Stimulated activated CD4-positive, alpha-beta T cell treated with anti-CD3 and anti-CD28 coated beads, Interleukin-12 subunit alpha, Interleukin-12 subunit beta, amount 100 ng/mL, for 24 hours (primary cell): ENCODE results near the gene POLE2.
"Not testable (repeated sequence)": the region's sequence is repeated elsewhere in the genome, so short reads cannot be mapped to it uniquely, and the experiment has no call there.

Source experiments
- DNase-seq, 2 experiments: peaks; one replicate each; pipeline ENCODE4 v3.0.0-alpha.2; 2020; ENCODE audit warnings: low read depth in 2 of 2

POLE2 gene

GRCh38 chr14:49619273-49619672 lies 68.7 kb downstream of the POLE2 start:
- not testable (repeated sequence) for DNase-seq

GRCh38 chr14:49617852-49618519 lies 70.0 kb downstream of the POLE2 start:
- no peak for DNase-seq

- no peak for DNase-seq
These were observed 72.2 kb downstream of the POLE2 start for GRCh38 chr14:49615776-49616175.

GRCh38 chr14:49614196-49614595 lies 73.8 kb downstream of the POLE2 start:
- no peak for DNase-seq

GRCh38 chr14:49612671-49613070 lies 75.3 kb downstream of the POLE2 start:
- DNase-seq: no peak

- DNase-seq: no peak
These were observed 75.8 kb downstream of the POLE2 start for GRCh38 chr14:49612251-49612650.

GRCh38 chr14:49607583-49607982 lies 80.4 kb downstream of the POLE2 start:
- DNase-seq: no peak

- peak; percentile 74 to 84 for DNase-seq
These were observed 89.3 kb downstream of the POLE2 start, which contains the start of gene LRR1 for GRCh38 chr14:49598485-49599300. Gene LRR1 (plus strand): TSS chr14:49598940. CDS start chr14:49599021, 81 bp downstream.

- no peak for DNase-seq
These were observed 89.9 kb downstream of the POLE2 start for GRCh38 chr14:49598189-49598484.

GRCh38 chr14:49594347-49595091 lies 93.5 kb downstream of the POLE2 start:
- no peak for DNase-seq
